ENCODE results near the gene CCDC43. TPM values are rescaled to one million over a fixed set of nuclear protein-coding genes. Genes with fewer than 3 reads are reported as not detected.

Gene CCDC43
- total RNA-seq = 31.0 and 38.7 TPM in 2 replicates

GRCh38 chr17:44689477-44690217 lies at the start of gene CCDC43:
Gene CCDC43 (minus strand): TSS chr17:44689776. CDS start chr17:44689753, 23 bp downstream.

GRCh38 chr17:44708401-44709263 lies 19.1 kb upstream of the CCDC43 start, which contains the start of gene DBF4B:
Gene DBF4B (plus strand): TSS chr17:44708665. CDS start chr17:44708821, 156 bp downstream.

GRCh38 chr17:44655983-44656710 lies 33.4 kb downstream of the CCDC43 start, which contains the start of gene MEIOC:
Gene MEIOC (plus strand): TSS chr17:44656468. CDS start chr17:44656614, 146 bp downstream.

Small RNA genes lying within 50 kb of the gene (small RNA-seq; reads per million reads assigned to genes)
- gene RN7SL819P (not detected), gene SMCO4P1 (not detected)

Other genes with a start within 250 kb of the CCDC43 start
- 20.9 and 28.8 TPM in 2 replicates for gene GPATCH8, start 186.4 kb downstream of the CCDC43 start, total RNA-seq
- 0.38 and 0.65 TPM in 2 replicates for gene FZD2, start 132.3 kb downstream of the CCDC43 start, total RNA-seq
- gene MEIOC, start 33.3 kb downstream of the CCDC43 start, total RNA-seq = 0.10 TPM in 1 of 2 replicates, not detected in the other
- gene DBF4B, start 18.9 kb upstream of the CCDC43 start, total RNA-seq = 4.6 and 5.6 TPM in 2 replicates
- gene ADAM11, start 69.2 kb upstream of the CCDC43 start, total RNA-seq = under 0.01 and 0.10 TPM in 2 replicates
- gene GJC1, start 140.5 kb upstream of the CCDC43 start, total RNA-seq = 3.3 and 14.6 TPM in 2 replicates
- not detected in 2 replicates for gene HIGD1B, start 158.1 kb upstream of the CCDC43 start, total RNA-seq
- 134 and 180 TPM in 2 replicates for gene EFTUD2, start 209.7 kb upstream of the CCDC43 start, total RNA-seq
- 0.86 TPM in 1 of 2 replicates, not detected in the other for gene GFAP, start 225.7 kb upstream of the CCDC43 start, total RNA-seq

Measured in vein endothelial cell (primary cell).